GM12864 (cell line): ENCODE measurements around the gene LTC4S.

Experiments
- DNase-seq: peaks from one replicate; pipeline ENCODE4 v3.0.0-alpha.2; 2011; ENCODE audit warnings: low read depth
- H3K4me3 ChIP-seq: 2 replicates; pipeline ENCODE4 v1.5.1; 2011; ENCODE audit warnings: mild to moderate bottlenecking, low read depth, low read length, control low read depth
- CTCF ChIP-seq: IDR thresholded peaks from 2 replicates; pipeline ENCODE4 v1.5.1; 2011; ENCODE audit warnings: low read depth, mild to moderate bottlenecking, moderate library complexity, low read length, control low read depth, inconsistent platforms; ENCODE audit errors: missing control alignments

Gene LTC4S

GRCh38 chr5:179827680-179828079 lies 33.9 kb downstream of the LTC4S start:
- DNase-seq = no peak
- no peak for TF ChIP-seq CTCF

GRCh38 chr5:179828756-179829421 lies 35.1 kb downstream of the LTC4S start:
- no peak overlapping the region for H3K4me3 ChIP-seq
- DNase-seq = no peak
- no peak for TF ChIP-seq CTCF

More at GRCh38 chr5:179827680-179828079, 33.9 kb downstream of the LTC4S start:
- no peak overlapping the region for H3K4me3 ChIP-seq

- no peak for DNase-seq
- no peak overlapping the region for H3K4me3 ChIP-seq
- no peak for TF ChIP-seq CTCF
These were observed 36.1 kb downstream of the LTC4S start for GRCh38 chr5:179829732-179830435.

- DNase-seq = no peak
- no peak for TF ChIP-seq CTCF
- H3K4me3 ChIP-seq = no peak overlapping the region
These were observed 37.2 kb downstream of the LTC4S start for GRCh38 chr5:179830818-179831468.

GRCh38 chr5:179832039-179832745 lies 38.4 kb downstream of the LTC4S start:
- TF ChIP-seq CTCF = no peak
- DNase-seq = no peak
- no peak overlapping the region for H3K4me3 ChIP-seq

- H3K4me3 ChIP-seq = no peak overlapping the region
- no peak for DNase-seq
These were observed 39.4 kb downstream of the LTC4S start for GRCh38 chr5:179833056-179833708.

More at GRCh38 chr5:179833056-179833708, 39.4 kb downstream of the LTC4S start:
- TF ChIP-seq CTCF = no peak
